GM19324 (cell line): ENCODE results near the gene GGTLC1.
"Not testable (repeated sequence)": the region's sequence is repeated elsewhere in the genome, so short reads cannot be mapped to it uniquely, and the experiment has no call there.

Experiments used
- ATAC-seq: cut with Tn5 transposase; IDR thresholded peaks from one replicate; pipeline ENCODE4 v1.9.1; 2021; ENCODE audit warnings: mild to moderate bottlenecking, moderate library complexity; ENCODE audit not compliant: unreplicated experiment, low FRiP score

GGTLC1 gene

GRCh38 chr20:23995905-23996666, 7.5 kb upstream of the GGTLC1 start:
- ATAC-seq, result no peak

- ATAC-seq, result not testable (repeated sequence)
Measured at GRCh38 chr20:23995291-23995690, 6.7 kb upstream of the GGTLC1 start.

- not testable (repeated sequence) for ATAC-seq
Measured at GRCh38 chr20:23994001-23994633, 5.5 kb upstream of the GGTLC1 start.

- not testable (repeated sequence) for ATAC-seq
Measured at GRCh38 chr20:23993440-23993839, 4.9 kb upstream of the GGTLC1 start.

- ATAC-seq, result not testable (repeated sequence)
Measured at GRCh38 chr20:23990296-23990695, 1.7 kb upstream of the GGTLC1 start.

GRCh38 chr20:23988966-23989365, 387 bp upstream of the GGTLC1 start:
- ATAC-seq, result not testable (repeated sequence)

GRCh38 chr20:23986716-23987115, 1.9 kb downstream of the GGTLC1 start:
- ATAC-seq, result not testable (repeated sequence)

GRCh38 chr20:23986310-23986709, 2.3 kb downstream of the GGTLC1 start:
- ATAC-seq, result not testable (repeated sequence)

GRCh38 chr20:23985790-23986225, 2.8 kb downstream of the GGTLC1 start:
- ATAC-seq, result not testable (repeated sequence)

- ATAC-seq, result not testable (repeated sequence)
Measured at GRCh38 chr20:23985066-23985789, 3.4 kb downstream of the GGTLC1 start.

- ATAC-seq, result not testable (repeated sequence)
Measured at GRCh38 chr20:23984476-23985023, 4.0 kb downstream of the GGTLC1 start.

- not testable (repeated sequence) for ATAC-seq
Measured at GRCh38 chr20:23982112-23983018, 6.2 kb downstream of the GGTLC1 start.

- ATAC-seq, result not testable (repeated sequence)
Measured at GRCh38 chr20:23981526-23981925, 7.1 kb downstream of the GGTLC1 start.

GRCh38 chr20:23981014-23981413, 7.6 kb downstream of the GGTLC1 start:
- ATAC-seq, result not testable (repeated sequence)

- not testable (repeated sequence) for ATAC-seq
Measured at GRCh38 chr20:23979899-23980811, 8.4 kb downstream of the GGTLC1 start.

- not testable (repeated sequence) for ATAC-seq
Measured at GRCh38 chr20:23979380-23979779, 9.2 kb downstream of the GGTLC1 start.

- not testable (repeated sequence) for ATAC-seq
Measured at GRCh38 chr20:23978457-23978856, 10.1 kb downstream of the GGTLC1 start.

GRCh38 chr20:23974966-23975365, 13.6 kb downstream of the GGTLC1 start:
- no peak for ATAC-seq

GRCh38 chr20:23971310-23971709, 17.3 kb downstream of the GGTLC1 start:
- ATAC-seq, result no peak
